ENCODE measurements around the gene TNS2. TPM values are rescaled to one million over a fixed set of nuclear protein-coding genes. Genes with fewer than 3 reads are reported as not detected.
"Not testable (repeated sequence)": the region's sequence is repeated elsewhere in the genome, so short reads cannot be mapped to it uniquely, and the experiment has no call there.

Gene TNS2, protein sequence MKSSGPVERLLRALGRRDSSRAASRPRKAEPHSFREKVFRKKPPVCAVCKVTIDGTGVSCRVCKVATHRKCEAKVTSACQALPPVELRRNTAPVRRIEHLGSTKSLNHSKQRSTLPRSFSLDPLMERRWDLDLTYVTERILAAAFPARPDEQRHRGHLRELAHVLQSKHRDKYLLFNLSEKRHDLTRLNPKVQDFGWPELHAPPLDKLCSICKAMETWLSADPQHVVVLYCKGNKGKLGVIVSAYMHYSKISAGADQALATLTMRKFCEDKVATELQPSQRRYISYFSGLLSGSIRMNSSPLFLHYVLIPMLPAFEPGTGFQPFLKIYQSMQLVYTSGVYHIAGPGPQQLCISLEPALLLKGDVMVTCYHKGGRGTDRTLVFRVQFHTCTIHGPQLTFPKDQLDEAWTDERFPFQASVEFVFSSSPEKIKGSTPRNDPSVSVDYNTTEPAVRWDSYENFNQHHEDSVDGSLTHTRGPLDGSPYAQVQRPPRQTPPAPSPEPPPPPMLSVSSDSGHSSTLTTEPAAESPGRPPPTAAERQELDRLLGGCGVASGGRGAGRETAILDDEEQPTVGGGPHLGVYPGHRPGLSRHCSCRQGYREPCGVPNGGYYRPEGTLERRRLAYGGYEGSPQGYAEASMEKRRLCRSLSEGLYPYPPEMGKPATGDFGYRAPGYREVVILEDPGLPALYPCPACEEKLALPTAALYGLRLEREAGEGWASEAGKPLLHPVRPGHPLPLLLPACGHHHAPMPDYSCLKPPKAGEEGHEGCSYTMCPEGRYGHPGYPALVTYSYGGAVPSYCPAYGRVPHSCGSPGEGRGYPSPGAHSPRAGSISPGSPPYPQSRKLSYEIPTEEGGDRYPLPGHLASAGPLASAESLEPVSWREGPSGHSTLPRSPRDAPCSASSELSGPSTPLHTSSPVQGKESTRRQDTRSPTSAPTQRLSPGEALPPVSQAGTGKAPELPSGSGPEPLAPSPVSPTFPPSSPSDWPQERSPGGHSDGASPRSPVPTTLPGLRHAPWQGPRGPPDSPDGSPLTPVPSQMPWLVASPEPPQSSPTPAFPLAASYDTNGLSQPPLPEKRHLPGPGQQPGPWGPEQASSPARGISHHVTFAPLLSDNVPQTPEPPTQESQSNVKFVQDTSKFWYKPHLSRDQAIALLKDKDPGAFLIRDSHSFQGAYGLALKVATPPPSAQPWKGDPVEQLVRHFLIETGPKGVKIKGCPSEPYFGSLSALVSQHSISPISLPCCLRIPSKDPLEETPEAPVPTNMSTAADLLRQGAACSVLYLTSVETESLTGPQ (N-terminal part only)
- 15.9 and 18.3 TPM in 2 replicates for total RNA-seq

DNA sequence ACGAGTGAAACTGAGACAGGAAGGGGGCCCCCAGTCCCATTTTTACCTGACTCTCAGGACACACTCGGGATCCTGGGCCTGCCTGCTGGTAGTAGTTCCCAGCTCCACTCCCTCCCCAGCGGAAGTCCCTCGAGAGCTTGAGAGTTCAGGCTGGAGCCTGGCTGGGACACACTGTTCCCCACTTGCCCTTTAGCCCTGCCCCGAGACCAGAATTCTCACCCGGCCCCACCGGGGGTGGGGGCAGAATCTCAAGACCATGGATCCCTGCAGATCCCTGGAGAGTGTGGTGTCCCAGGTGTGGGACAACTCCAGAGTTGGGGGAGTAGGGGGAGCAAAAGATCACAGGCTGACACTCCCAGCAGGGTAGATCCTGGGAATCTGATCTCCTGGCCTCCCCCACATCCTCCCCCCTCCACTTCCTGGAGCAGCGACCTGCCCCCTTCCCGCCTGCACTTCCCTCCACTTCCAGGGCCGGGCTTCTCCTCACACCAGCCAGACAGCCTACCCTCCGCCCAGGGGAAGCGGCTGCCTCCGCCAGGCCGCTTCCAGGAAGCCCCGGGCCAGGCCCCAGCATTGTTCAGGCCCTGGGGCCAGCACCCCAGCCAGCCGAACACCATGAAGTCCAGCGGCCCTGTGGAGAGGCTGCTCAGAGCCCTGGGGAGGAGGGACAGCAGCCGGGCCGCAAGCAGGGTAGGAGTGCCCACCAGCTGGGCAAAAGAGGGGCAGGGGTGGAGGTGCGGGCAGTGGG, at the start of gene TNS2:
Gene TNS2, plus strand, starts transcription at position 495 of the 748 bp plus-strand sequence. Its CDS starts 121 bp downstream, at position 616.
- peak; percentile 83 to 89 for DNase-seq (ENCODE audit: low read depth in 2 of 2)

DNA sequence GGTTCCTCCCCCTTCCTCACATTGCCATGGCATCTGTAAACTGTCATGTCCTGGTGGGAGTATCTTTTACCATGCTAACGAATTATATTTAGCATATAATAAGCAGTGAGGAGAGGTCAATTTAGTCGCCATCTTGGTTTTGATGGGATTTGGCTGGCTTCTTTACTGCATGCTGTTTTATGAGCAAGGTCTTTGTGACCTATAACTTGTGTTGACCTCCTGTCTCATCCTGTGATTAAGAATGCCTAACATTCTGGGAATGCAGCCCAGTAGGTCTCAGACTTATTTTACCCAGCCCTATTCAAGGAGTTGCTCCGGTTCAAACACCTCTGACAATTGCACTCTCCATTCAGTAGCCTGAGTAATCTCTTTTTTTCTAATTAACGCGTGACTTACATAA, 45.7 kb upstream of the TNS2 start:
- no peak for DNase-seq (ENCODE audit: low read depth in 2 of 2)

GRCh38 chr12:53004582-53004981, 45.3 kb upstream of the TNS2 start:
- DNase-seq (ENCODE audit: low read depth in 2 of 2), result no peak

DNA sequence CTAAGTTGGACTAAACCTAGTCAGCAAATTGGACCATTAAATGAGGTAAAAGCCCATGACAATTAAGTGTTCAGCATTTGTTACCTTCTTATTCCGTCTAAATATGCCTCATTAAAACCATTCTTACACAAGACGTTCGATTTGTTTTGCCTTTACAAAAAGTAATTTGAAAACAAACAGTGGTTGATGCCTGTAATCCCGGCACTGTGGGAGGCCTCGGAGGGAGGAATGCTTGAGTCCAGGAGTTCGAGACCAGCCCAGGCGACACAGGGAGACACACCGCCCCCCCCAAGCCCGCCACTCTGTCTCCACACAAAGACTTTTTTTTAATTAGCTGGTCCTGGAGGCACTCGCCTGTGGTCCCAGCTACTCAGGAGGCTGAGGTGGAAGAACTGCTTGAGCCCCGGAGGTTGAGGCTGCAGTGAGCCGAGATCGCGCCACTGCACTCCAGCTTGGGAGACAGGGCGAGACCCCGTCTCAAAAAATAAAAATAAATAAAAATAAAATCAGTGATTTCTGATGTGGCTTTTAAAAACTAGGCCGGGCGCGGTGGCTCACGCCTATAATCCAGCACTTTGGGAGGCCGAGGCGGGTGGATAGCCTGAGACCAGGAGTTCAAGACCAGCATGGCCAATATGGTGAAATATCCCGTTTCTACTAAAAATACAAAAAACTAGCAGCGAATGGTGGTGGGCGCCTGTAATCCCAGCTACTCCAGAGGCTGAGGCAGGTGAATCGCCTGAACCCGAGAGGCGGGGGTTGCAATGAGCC, 44.5 kb upstream of the TNS2 start:
- DNase-seq (ENCODE audit: low read depth in 2 of 2), result peak in 1 of 2 donors; percentile 6

GRCh38 chr12:53005986-53006809, 43.7 kb upstream of the TNS2 start, which contains the start of gene EIF4B:
Gene EIF4B (plus strand): TSS chr12:53006456. CDS start chr12:53006484, 28 bp downstream.
- peak; percentile 100 for DNase-seq (ENCODE audit: low read depth in 2 of 2)

DNA sequence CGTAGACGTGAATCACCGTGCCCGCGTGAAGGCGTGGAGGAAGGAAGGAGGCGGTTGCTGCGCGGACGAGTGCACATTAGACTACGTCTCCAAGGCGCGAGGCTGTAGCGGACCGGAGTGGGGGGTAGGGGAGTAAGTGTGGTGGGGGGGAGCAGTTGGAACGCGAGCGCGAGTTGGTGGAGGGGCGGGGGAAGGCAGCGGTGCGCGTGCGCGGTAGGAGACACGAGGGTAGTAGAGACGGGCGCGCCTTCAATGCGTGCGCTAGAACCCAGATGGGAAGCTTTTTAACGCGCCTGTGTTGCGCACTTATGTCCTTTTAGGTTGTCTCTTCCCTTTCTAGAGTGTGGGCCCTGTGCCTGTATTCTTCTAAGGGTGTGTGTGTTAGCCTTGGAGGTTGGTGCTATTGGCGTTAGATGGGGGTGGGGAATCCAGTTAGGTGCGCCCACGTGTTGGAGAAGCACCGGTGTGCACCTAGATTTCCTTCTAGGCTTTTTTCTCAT, 43.0 kb upstream of the TNS2 start:
- DNase-seq (ENCODE audit: low read depth in 2 of 2), result peak; percentile 78 to 81

GRCh38 chr12:53007343-53007742, 42.5 kb upstream of the TNS2 start:
- no peak for DNase-seq (ENCODE audit: low read depth in 2 of 2)

- not testable (repeated sequence) for DNase-seq (ENCODE audit: low read depth in 2 of 2)
These were observed 41.1 kb upstream of the TNS2 start for GRCh38 chr12:53008760-53009159.

DNA sequence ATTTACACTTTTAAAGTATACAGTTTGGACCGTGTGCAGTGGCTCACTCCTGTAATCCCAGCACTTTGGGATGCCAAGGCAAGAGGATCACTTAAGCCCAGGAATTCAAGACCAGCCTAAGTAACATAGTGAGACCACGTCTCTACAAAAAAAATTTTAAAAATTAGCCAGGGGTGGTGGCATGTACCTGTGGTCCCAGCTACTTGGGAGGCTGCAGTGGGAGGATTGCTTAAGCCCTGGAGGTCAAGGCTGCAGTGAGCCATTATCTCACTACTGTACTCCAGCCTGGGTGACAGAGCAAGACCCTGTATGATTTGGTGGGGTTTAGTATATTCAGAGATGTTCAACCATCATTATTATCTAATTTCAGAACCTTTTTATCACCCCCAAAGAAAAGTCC, 38.9 kb upstream of the TNS2 start:
- DNase-seq (ENCODE audit: low read depth in 2 of 2), result no peak

DNA sequence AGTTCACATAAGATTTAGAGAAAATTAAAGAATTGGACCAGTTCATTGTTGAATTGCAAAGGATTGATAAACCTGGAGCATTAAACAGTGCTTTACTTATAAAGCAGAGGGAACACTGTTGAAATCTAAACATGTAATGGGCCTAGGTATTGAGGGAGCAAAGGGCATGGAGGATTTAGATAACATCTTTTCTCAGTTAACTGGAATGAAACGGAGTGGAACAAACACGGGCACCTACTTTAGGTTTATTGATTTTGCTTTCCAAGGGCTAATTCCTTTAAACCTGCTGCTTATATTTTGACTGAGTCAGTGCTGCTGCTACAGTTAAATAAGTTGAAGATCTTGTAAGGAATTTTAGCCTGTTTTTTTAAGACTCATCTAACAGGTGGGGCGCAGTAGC, 38.0 kb upstream of the TNS2 start:
- no peak for DNase-seq (ENCODE audit: low read depth in 2 of 2)

DNA sequence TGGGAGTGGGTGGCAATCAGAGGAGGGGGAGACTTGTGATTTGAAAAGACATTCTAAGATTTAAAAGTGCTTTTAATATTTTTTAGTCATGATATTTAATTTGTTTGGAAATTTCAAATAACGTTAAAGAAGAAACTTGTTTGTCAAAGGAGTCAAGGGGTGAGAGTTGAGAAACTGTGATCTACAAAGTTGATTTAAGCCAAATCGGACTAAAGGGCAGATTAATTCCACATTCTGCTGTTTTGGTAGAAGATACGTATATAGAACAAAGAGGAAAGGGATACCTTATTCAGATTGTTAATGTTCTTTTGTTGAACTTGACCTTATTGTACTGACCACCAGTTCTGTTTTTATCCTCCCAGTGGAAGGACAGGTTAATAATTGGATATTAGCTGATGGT, 36.9 kb upstream of the TNS2 start:
- no peak for DNase-seq (ENCODE audit: low read depth in 2 of 2)

GRCh38 chr12:53014709-53015108, 35.2 kb upstream of the TNS2 start:
- no peak for DNase-seq (ENCODE audit: low read depth in 2 of 2)

DNA sequence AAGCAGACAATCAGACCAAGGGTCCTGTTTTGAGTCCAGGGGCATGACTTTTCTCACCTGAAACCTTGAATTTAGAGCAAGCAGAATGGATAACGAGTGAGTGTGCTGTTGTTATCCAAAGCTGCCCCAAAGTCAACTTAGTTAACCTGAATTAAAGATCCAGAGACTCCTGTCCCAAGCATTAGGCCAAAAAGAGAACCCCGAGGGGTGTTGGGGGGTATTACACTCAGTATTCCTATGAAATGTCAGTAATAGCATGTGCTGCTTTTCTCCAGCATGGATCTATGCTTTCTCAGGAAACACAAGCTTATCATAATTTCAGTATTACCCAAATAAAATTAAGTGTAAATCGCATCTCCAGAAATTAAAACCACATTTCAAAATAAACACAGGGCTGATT, 24.6 kb upstream of the TNS2 start:
- DNase-seq (ENCODE audit: low read depth in 2 of 2), result no peak

DNA sequence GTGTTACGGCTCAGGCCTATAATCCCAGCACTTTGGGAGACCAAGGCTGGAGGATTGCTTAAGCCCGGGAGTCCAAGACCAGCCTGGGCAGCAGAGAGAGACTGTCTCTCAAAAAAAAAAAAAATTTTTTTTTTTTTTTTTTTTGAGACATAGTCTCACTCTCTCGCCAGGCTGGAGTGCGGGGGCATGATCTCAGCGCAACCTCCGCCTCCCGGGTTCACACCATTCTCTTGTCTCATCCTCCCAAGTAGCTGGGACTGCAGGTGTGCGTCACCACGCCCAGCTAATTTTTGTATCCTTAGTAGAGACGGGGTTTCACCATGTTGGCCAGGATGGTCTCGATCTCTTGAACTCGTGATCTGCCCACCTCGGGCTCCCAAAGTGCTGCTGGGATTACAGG, 22.9 kb upstream of the TNS2 start:
- not testable (repeated sequence) for DNase-seq (ENCODE audit: low read depth in 2 of 2)

GRCh38 chr12:53031616-53032015, 18.2 kb upstream of the TNS2 start:
- DNase-seq (ENCODE audit: low read depth in 2 of 2), result no peak

GRCh38 chr12:53033832-53034231, 16.0 kb upstream of the TNS2 start:
- DNase-seq (ENCODE audit: low read depth in 2 of 2), result not testable (repeated sequence)

DNA sequence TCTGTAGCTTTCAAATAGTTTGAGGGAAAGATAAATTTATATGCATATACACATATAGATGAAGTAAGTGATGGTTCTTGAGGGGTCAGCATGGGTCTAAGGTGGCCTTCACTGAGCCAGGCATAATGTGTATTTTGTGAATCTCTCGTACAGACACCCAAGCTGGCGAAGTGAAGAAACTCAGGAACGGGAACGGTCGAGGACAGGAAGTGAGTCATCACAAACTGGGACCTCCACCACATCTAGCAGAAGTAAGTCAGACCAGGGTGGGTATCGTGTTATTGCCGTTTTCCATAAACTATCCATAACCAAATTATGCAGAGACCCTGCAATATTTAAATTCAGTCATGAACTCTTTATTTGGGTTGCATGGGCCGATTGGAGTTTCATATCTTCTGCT, 15.4 kb upstream of the TNS2 start:
- no peak for DNase-seq (ENCODE audit: low read depth in 2 of 2)

DNA sequence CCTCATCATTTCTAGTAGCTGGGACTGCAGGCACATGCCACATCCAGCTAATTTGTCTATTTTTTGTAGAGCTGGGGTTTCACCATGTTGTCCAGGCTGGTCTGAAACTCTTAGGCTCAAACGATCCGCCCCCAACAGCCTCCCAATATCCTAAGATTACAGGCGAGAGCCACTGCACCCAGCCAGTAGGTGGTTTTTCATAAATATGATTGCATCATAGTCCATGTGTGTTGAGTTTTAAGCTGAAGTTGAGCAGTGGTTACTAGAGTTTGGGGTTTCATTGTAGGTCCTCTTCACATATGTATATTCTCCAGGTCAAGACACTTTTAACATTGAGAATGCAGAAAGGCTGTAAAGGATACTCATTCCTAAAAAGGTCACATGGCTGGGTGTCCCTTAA, 13.1 kb upstream of the TNS2 start:
- DNase-seq (ENCODE audit: low read depth in 2 of 2), result no peak

- DNase-seq (ENCODE audit: low read depth in 2 of 2), result no peak
These were observed 10.0 kb upstream of the TNS2 start for GRCh38 chr12:53039851-53040250.
